Keratinocyte (primary cell): ENCODE measurements around the gene HOXA7. TPM values are rescaled to one million over a fixed set of nuclear protein-coding genes. Genes with fewer than 3 reads are reported as not detected.

Experiments
- DNase-seq: peaks from one replicate; pipeline ENCODE4 v3.0.0-alpha.2; 2011; ENCODE audit warnings: low read depth, missing footprints, low spot score
- FAIRE-seq: peaks from 2 replicates; lab custom pipeline; 2011; peaks lifted over from hg19 to GRCh38; lab: Jason Lieb, UNC
- H2AFZ ChIP-seq: 2 replicates; pipeline ENCODE4 v1.6.0; 2012; ENCODE audit warnings: low read length, control low read depth, inconsistent platforms; ENCODE audit not compliant: control insufficient read depth
- H3K27ac ChIP-seq: 2 replicates; pipeline ENCODE4 v1.5.1; 2011; ENCODE audit warnings: low read length; ENCODE audit not compliant: control insufficient read depth, insufficient read depth
- H3K27me3 ChIP-seq: 3 replicates; pipeline ENCODE4 v1.6.0; 2011; ENCODE audit warnings: low read length; ENCODE audit not compliant: control insufficient read depth, insufficient read depth; ENCODE audit errors: extremely low read depth
- H3K36me3 ChIP-seq, 2 experiments: 2 replicates in 1 of 2; 3 replicates in 1 of 2; pipeline ENCODE4 v1.5.1; 2011; ENCODE audit warnings: low read length in 2 of 2, mild to moderate bottlenecking in 1 of 2; ENCODE audit not compliant: control insufficient read depth in 2 of 2, insufficient read depth in 2 of 2; ENCODE audit errors: extremely low read depth in 1 of 2
- H3K4me1 ChIP-seq: 3 replicates; pipeline ENCODE4 v1.5.1; 2011; ENCODE audit warnings: low read length; ENCODE audit not compliant: control insufficient read depth, insufficient read depth; ENCODE audit errors: extremely low read depth
- H3K4me2 ChIP-seq: 3 replicates; pipeline ENCODE4 v1.6.0; 2011; ENCODE audit warnings: low read depth, low read length; ENCODE audit not compliant: control insufficient read depth, insufficient read depth; ENCODE audit errors: extremely low read depth
- H3K4me3 ChIP-seq, 3 experiments: fragments of 200-600 bp in 1 of 3; sonication (generic) in 1 of 3; 2 replicates in 2 of 3; 3 replicates in 1 of 3; pipeline ENCODE4 v1.5.1; 2011 to 2016; ENCODE audit warnings: low read length in 3 of 3, mild to moderate bottlenecking in 3 of 3, control low read depth in 2 of 3, inconsistent platforms in 1 of 3, low read depth in 1 of 3, mixed read lengths in 1 of 3, mixed run types in 1 of 3, moderate library complexity in 1 of 3; ENCODE audit not compliant: control insufficient read depth in 2 of 3, insufficient read depth in 2 of 3; ENCODE audit errors: extremely low read depth in 1 of 3
- H3K79me2 ChIP-seq: 2 replicates; pipeline ENCODE4 v1.6.0; 2012; ENCODE audit warnings: low read length; ENCODE audit not compliant: control insufficient read depth, insufficient read depth
- H3K9ac ChIP-seq: 3 replicates; pipeline ENCODE4 v1.6.0; 2011; ENCODE audit warnings: low read length; ENCODE audit not compliant: control insufficient read depth, insufficient read depth; ENCODE audit errors: extremely low read depth
- H3K9me1 ChIP-seq: 3 replicates; pipeline ENCODE4 v1.6.0; 2011; ENCODE audit warnings: low read length; ENCODE audit not compliant: control insufficient read depth, insufficient read depth; ENCODE audit errors: extremely low read depth
- H3K9me3 ChIP-seq: 2 replicates; pipeline ENCODE4 v1.5.1; 2012; ENCODE audit warnings: low read depth, low read length; ENCODE audit not compliant: control insufficient read depth
- H4K20me1 ChIP-seq: 3 replicates; pipeline ENCODE4 v1.6.0; 2011; ENCODE audit warnings: low read length; ENCODE audit not compliant: control insufficient read depth, insufficient read depth; ENCODE audit errors: extremely low read depth
- CTCF ChIP-seq, 3 experiments: IDR thresholded peaks in 1 of 3; conservative IDR thresholded peaks in 1 of 3; optimal IDR thresholded peaks in 1 of 3; 2 replicates in 2 of 3; 3 replicates in 1 of 3; pipeline versions ENCODE3 to v1.5.1; 2011; ENCODE audit warnings: low read length in 3 of 3, mild to moderate bottlenecking in 3 of 3, moderate library complexity in 2 of 3, control low read depth in 1 of 3, inconsistent platforms in 1 of 3; ENCODE audit not compliant: insufficient read depth in 2 of 3; ENCODE audit errors: extremely low read depth in 1 of 3
- EZH2 ChIP-seq: IDR thresholded peaks from one replicate; pipeline ENCODE4 v1.6.1; 2012; ENCODE audit warnings: inconsistent platforms, mild to moderate bottlenecking, low read length, moderate library complexity
- dilution Hi-C: fragments of 300-500 bp; cut with MboI; formaldehyde crosslinking; loops from one replicate; pipeline ENCODE4 v1.7.0; 2020; ENCODE audit warnings: low sequenced_read_pairs; ENCODE audit not compliant: extremely low pct_ligation_motif_present
- polyA plus RNA-seq, 5 experiments: library from polyadenylated mRNA; depleted of rRNA in 3 of 5; stranded (reverse) in 3 of 5; stranded (forward) in 1 of 5; unstranded in 1 of 5; fragments of >200 nt; gene quantifications; 1 replicate in 1 of 5; 2 replicates in 3 of 5; 3 replicates in 1 of 5; pipeline versions ENCODE4 v1.2.1 to v1.2.3, GENCODE V29; 2011 to 2012; ENCODE audit warnings: missing spikeins in 2 of 5, low read depth in 1 of 5, low replicate concordance in 1 of 5

HOXA7 gene
- polyA plus RNA-seq, 1 donor (not counting 4 experiments of a cell fraction or from before 2014, with no cell fraction given) = 8.1 TPM

- dilution Hi-C loops = no loop called here
- DNase-seq = no peak
- no peaks in the 10 kb centered on the region for H4K20me1 ChIP-seq
- H3K9me3 ChIP-seq = no peaks in the 10 kb centered on the region
- no peaks in the 10 kb centered on the region for H3K79me2 ChIP-seq
- H3K4me2 ChIP-seq = no peak overlapping the region
- H3K4me3 ChIP-seq = no peak overlapping the region
- H3K9me1 ChIP-seq = no peaks in the 10 kb centered on the region
- no peaks in the 10 kb centered on the region for H3K36me3 ChIP-seq
- FAIRE-seq = no peak
- H2AFZ ChIP-seq = no peak overlapping the region
- H3K27me3 ChIP-seq = peaks cover 95% of the 10 kb centered on the region
- no peak overlapping the region for H3K27ac ChIP-seq
- H3K9ac ChIP-seq = no peak overlapping the region
- TF ChIP-seq EZH2 = no peak
- TF ChIP-seq CTCF (optimal IDR thresholded peaks at IDR 0.05 in 1 of 3, IDR thresholded peaks at IDR 0.05 in 1 of 3, conservative IDR thresholded peaks at IDR 0.05 in 1 of 3; ENCODE audit: extremely low read depth in 1 of 3, insufficient read depth in 2 of 3, low read length in 3 of 3) = no peak
- H3K4me1 ChIP-seq = peaks cover 13% of the 10 kb centered on the region
Observed at GRCh38 chr7:27186668-27187474, 30.4 kb upstream of the HOXA7 start.

DNA sequence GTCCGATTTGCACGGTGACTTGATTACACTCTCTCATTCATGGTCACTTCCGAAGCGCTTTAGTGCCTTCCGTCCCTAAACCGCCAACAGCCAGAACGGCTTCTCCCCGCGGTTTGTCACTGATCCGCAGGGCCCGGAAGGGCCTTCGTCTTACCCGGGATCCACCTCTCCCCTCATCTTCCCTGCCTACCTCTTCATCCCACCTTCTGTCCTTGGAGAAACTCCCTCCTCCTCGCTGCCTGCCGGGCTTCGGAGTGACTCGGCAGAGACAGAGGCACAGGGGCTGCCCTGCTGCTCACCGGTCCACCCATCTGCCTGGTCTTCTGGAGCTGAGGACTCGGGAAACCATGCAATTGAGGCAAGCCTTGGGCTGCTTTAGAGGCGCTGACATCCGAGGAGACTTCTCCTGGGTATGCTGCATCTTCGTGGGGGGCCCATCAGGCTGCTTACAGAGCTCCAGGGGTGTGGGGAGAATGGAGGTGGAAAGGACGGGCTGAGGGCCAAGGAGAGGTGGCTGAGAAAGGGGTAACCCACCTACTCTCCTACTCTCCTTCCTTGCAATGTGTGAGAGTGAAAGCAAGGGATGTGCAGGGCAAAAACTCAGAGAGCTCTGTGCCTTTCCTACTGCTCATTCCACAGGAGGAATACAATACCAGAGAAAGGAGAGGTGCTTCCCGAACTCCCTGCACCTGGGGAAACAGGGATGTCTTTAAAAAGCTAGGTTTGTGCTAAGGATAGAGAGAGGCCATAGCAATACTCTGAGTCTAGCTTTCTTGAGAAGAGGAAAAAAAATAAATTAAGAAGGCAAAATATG is 29.6 kb upstream of the HOXA7 start:
- Histone ChIP-seq H3K79me2 (no peaks in the 10 kb centered on the region), H3K27ac (no peak overlapping the region), H3K4me3 (no peak overlapping the region), H3K4me1 (peaks cover 13% of the 10 kb centered on the region), H3K9ac (no peak overlapping the region), H3K9me3 (no peaks in the 10 kb centered on the region), H3K9me1 (no peaks in the 10 kb centered on the region), H2AFZ (no peak overlapping the region), H4K20me1 (no peaks in the 10 kb centered on the region), H3K4me2 (no peak overlapping the region), H3K27me3 (peaks cover 87% of the 10 kb centered on the region), H3K36me3 (no peaks in the 10 kb centered on the region)
- dilution Hi-C loops = no loop called here
- TF ChIP-seq CTCF (optimal IDR thresholded peaks at IDR 0.05 in 1 of 3, IDR thresholded peaks at IDR 0.05 in 1 of 3, conservative IDR thresholded peaks at IDR 0.05 in 1 of 3; ENCODE audit: extremely low read depth in 1 of 3, insufficient read depth in 2 of 3, low read length in 3 of 3) (no peak), EZH2 (no peak)
- FAIRE-seq (no peak), DNase-seq (no peak)
